AG09319 (cell line): Measurements from ENCODE around the gene TSSK3.

Source experiments
- DNase-seq: peaks from one replicate; pipeline ENCODE4 v3.0.0-alpha.2; 2010; ENCODE audit warnings: low read depth; ENCODE audit errors: extremely low read depth
- CTCF ChIP-seq: IDR thresholded peaks from 2 replicates; pipeline ENCODE4 v1.5.1; 2011; ENCODE audit warnings: low read depth, mild to moderate bottlenecking, inconsistent platforms, low read length, moderate library complexity

Gene TSSK3

DNA sequence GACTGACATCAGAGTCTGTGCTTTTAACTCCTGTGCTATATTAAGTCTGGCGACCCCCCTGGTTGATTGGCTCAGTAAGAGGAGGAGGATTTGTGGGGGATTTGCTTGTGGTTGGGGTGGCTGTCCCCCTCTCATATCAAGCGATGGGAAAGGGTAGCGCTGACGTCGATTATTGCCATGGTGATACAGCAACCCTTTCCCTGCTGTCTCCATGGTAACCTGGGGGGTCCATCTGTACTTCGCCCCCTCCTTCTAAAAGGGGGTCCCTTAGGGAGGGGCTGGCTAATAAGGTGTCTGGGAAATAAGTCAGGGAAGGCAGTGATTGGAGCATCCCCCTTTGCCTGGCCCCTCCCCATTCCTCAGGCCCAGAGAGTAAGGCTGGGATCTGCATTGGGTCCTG, 4.7 kb upstream of the TSSK3 start:
- no peak for DNase-seq
- TF ChIP-seq CTCF = no peak

GRCh38 chr1:32358435-32358834, 3.9 kb upstream of the TSSK3 start:
- DNase-seq = no peak
- TF ChIP-seq CTCF = no peak

DNA sequence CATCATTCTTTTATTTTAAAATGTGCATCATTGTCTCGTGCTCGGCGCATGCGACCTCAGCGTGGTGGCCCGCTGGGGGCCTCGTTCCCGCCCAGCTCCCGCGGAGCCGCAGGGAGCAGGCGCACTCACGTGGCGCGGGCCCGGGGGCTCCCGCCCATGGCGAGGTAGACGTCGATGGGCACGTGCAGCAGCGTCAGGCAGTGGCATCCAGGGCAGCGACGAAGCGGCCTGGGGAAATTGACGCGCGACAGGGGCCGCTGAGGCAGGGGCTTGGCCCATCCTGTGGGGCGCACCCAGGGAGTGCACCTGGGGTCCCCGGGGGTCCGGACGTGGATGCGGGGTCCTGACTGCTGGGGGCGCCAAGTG, 1.0 kb upstream of the TSSK3 start:
- TF ChIP-seq CTCF = no peak
- no peak for DNase-seq

DNA sequence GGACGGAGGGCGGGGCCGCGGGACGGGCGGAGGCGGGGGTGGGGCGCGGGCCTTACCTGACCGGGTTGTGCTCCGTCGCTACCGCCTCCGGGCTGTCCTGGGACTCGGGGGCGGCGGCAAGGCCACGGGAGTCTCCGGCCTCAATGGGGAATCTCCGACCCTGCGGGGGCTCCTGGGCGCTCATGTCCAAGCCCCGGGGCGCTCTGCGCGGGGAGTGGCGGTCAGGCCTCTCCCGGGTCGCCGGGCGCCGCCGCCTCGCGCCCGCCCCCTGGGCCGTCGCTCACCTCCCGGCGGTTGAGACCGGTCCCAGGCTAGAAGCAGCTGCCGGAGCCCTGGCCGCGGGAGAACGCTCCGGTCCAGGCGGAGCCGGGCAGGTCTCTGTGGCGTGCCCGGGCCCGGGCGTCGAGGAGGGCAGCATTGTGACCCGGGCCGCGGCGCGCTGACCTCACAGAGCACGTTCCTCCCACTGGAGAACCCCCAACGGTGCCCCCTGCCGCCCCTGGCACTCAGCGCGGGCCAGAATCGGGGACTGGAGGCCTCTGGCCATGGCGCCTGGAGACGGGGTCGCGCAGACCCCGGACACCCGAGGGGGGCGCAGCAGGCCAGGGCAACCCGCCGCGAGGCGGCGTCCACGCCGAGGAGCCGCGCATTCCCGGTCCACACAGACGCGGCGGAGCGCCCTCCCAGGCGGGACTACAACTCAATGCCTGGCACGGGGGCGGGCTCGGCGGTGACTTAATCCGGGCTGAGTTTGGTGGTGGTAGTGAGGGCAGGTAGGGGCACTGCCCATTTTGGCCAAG, 465 bp upstream of the TSSK3 start:
- no peak for DNase-seq
- TF ChIP-seq CTCF = peak; percentile 21

DNA sequence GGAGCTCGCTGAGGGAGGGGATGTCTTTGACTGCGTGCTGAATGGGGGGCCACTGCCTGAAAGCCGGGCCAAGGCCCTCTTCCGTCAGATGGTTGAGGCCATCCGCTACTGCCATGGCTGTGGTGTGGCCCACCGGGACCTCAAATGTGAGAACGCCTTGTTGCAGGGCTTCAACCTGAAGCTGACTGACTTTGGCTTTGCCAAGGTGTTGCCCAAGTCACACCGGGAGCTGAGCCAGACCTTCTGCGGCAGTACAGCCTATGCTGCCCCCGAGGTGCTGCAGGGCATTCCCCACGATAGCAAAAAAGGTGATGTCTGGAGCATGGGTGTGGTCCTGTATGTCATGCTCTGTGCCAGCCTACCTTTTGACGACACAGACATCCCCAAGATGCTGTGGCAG, 1.4 kb downstream of the TSSK3 start:
- TF ChIP-seq CTCF = no peak
- no peak for DNase-seq

GRCh38 chr1:32364836-32365235, 2.5 kb downstream of the TSSK3 start:
- no peak for TF ChIP-seq CTCF
- DNase-seq = no peak

DNA sequence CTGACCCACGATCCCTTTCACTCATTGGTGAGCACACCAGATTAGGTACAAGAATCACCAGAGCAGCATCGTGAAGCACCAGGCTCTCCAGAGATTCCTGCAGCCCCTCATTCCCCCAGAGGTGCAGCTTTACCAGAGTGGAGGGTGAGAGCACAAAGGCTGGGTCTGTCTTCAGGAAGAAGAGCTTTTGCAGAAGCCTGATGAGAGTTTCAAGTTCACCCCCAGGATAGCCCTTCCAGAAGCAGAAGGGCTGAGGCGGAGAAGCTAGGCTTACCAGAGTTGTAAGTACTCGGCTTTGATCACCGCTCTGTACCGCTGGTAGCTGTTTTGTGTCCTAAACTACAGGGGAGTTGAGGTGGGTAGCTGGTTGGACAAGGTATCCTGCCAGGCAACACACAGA, 3.1 kb downstream of the TSSK3 start:
- DNase-seq = no peak
- no peak for TF ChIP-seq CTCF
